Femur (tissue), 1 donor: Measurements from ENCODE around the gene DNM3.
A peak's percentile ranks its signal among the peaks of the same experiment; 100 is the strongest.

ENCODE experiments used
- DNase-seq: peaks from one replicate; pipeline ENCODE4 v3.0.0-alpha.2; 2017

Gene DNM3

DNA sequence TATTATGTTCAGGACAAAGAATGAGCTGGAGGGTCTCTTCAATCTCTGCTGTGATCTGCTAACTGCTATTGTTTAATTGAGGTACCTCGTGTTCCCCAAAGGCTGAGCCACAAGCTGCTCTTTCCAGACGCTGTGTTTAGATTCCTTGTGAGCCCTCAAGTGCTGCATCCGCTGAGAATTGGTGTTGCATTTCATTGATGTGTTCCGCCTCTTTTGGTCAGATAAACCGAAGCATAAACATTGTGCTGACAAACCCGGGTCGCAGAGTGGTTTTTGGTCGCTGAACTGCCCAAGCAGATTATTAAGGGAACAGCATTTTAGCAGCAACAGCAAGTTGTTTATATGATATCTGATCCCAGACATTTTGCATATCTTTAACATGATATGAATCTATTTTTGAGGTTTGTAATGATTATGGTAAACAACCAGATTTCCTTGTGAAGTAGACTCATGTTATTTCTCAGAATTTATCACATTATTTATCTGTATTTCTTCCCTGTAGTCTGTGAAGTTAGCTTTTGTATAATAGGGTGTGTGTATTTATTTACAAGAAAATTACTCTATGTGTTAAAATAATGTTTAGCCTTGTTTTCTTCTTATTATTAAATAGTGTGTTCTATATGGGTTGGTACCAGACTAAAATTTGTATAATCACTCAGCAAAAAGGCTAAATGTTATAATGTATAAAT, 362.0 kb downstream of the DNM3 start:
- peak; percentile 47 for DNase-seq

DNA sequence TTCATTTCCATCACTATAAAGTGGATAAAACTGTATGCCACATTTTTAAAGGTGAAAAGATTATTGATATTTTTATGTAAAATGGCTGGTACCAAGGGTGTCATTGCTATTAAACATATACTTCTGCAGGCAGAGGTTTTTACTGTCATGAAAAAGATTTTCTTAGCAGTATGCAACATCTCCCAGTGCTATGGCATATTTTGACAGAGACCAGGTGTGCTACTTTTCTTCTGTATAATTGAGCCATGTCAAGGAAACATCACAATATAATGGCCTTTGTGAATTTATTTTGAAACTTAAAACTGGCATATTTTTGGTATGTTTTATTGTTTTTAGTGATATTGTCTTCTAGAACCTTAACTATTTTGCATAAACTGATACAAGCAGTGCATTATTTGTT, 362.6 kb downstream of the DNM3 start:
- DNase-seq, result no peak

DNA sequence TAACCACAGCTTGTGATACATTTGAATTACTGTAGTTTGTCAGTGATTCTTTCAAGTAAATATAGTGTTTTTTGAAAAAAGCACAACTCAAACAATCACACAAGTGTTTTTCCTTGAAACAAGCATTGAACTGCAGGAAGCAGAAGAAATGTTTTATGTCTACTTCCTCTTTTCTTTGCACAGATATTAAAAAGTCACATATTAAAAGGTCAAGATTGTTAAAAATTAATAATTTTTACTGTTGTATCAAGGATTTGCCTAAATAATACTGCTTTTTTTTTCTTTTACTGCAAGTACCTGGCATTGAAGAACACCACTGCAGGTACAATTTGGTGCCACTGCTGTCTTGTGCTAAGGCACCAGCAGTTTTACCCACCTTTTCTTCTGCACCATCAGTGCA, 365.0 kb downstream of the DNM3 start:
- DNase-seq, result no peak

DNA sequence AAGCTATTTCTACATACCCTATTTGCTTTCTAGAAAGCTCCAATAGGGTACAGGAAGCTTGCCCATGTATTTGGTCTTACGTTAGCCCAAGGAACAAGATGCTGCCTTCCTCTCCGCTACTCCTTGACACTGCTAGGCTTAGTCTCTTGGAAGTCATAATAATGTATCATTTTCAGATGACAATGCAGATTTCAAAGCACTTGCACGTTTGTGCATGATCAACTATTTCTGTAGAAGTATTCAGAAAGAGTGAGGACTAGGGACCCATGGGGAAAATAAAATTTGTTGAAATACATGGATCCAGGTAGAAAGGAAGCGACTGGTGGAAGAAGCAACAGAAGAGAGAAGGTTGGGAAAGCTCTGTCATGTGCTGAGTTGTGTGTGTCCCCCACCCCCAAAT, 367.3 kb downstream of the DNM3 start:
- DNase-seq, result no peak

DNA sequence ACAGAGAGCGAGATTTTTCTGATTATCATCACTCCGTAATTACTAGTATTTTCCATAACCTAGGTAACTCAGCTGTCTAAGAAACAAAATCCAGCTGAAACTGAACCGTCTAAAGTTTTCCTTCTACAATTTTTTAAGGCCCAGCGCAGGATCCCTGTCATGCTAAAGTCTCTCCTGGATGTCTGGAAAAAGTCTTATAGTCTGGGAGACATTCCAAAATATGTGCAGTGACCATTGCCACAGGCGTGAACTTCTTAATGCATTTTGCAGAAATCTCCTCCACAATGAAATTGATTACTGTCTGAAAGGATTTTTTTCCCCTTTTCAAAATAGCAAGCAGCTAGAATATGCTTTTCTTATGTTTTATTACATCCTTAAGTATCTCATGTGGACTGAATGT, 369.9 kb downstream of the DNM3 start:
- DNase-seq, result peak; percentile 59

DNA sequence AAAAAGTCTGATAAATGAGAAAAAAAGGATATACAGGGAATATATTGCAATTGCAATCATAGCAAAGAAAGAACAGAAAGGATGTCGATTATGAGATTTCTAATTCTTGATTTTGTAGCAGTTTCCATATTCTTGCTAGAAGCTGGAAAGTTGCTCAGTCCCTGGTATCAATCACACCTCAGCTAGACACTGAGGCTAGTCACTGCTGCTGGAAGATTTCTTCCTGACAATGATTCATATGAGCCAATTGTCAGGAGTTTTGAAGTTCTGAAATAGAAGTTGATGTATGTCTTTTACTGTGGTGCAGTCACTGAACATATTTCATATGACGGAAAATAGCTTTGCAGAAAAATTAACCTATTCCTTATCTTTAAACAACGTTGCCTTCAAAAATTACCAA, 370.8 kb downstream of the DNM3 start:
- no peak for DNase-seq

DNA sequence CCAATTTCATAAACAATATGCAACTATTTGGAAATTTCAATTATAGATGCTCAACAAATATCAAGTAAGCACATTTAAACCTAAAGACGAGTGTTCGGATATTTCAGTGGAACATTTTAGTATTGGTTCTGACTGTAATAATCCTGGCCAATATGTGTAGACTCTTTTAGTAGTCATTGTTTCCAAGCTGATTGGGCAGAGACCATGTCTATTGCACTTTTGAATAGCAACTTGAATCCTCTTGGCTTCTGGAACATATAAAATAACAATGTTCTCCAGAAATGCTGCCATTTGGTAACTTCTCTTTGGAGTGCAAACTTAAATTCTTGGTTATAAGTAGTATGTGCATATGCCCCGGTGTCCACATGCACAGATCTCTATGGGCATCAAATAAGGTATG, 373.7 kb downstream of the DNM3 start:
- no peak for DNase-seq

DNA sequence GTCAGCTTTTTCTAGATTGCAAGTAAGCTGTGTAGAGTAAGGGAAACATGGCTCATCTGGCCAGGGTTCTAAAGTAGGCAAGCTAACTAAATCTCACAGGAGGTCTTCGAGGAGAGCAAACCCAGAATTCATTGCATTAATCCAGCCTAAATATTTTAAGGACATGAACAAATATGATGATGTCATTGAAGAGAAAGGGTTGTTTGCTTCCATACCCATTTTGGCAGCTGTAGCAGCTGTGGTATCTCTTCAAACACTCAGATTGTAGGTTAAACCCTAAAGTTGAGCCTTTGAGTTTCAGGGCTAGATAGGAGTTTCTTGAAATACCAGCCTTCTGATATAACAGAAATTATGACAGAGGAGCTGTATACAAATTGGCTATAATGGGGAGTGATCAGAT, 378.7 kb downstream of the DNM3 start:
- no peak for DNase-seq

DNA sequence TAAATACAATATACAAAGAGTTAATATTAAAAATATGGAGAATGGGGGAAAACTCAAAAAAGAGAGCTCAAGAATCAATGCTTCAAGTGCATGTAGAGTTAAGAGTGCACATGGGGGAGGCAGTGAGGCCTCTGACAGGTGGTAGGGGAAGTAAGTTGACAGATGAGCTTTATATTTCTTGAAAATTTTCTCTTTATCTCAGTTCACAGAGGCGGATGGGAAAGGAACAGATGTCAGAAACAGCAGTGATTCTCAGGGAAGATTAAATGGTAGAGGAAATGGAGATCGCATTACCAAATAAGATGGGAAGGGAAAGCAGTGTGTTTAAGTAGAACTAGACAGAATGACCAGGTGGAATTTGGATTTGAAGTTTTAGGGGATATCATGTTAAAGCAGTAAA, 379.1 kb downstream of the DNM3 start:
- no peak for DNase-seq

DNA sequence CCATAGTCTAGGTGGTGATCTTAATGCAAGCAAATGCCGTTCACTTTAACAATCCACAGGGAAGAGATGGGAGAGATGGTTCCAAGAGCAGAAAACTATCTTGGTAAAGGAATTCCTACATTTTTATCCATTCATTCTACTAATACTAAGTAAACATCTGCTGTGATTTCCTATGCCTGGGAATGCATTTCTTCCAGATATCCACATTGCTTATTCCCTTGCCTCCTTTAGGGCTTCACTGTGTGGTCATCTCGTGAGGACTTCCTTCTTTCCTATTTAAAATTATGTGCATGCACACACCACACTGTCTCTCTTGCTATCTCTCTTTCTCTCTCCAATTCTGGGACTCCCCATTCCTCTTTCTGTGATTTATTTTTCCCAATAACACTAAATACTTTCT, 380.1 kb downstream of the DNM3 start:
- DNase-seq, result no peak

DNA sequence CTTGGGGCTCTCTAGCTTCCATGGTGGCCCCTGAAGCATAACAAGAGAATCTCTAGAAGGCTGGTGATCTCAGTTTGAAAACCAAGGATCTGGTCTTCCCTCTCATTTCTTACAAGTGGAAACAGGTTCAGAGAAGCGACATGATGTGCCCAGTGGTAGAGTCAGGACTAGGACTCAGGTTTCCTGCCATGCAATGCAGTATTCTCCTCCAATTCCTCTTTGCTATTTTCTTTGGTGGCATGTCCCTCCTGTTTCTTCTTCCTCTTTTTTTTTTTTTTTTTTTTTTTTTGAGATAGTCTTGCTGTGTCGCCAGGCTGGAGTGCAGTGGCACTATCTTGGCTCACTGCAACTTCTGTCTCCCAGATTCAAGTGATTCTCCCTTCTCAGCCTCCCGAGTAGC, 383.6 kb downstream of the DNM3 start:
- no peak for DNase-seq

DNA sequence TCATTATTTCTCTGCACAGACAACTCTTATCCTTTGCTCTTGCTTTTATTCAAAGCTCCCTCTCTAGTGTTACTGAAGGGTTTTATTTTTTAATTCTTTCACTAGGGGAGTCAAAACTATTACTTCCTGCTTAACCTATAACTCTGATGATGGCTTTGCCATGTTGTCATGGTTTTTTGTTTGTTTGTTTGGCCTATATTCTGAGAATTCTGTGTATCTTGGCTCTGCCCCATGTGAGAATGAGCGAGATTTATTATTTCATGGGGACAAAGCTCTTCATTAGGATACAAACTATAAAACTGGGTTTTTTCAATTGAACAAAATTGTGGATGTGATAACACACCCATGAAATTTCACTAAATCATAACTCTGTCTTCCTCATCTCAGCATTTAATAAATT, 388.6 kb downstream of the DNM3 start:
- no peak for DNase-seq

DNA sequence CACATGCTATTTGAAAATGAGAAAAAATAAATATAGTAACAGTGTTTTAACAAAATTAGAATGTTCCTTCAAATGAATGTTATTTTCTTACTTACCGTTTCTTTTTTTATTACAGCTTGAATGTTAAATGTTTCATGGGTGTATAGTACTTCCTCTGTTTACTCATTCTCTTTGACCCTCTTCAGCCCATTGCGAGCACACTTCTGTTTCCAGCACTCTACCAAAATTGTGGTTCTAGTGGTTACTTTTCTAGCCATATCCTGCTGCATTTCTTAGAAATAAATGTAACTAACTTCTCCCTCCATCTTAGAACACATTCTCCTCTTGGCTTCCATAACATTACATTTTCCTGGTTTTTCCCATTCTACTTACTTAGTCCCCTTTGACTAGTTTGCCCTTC, 389.2 kb downstream of the DNM3 start:
- no peak for DNase-seq

DNA sequence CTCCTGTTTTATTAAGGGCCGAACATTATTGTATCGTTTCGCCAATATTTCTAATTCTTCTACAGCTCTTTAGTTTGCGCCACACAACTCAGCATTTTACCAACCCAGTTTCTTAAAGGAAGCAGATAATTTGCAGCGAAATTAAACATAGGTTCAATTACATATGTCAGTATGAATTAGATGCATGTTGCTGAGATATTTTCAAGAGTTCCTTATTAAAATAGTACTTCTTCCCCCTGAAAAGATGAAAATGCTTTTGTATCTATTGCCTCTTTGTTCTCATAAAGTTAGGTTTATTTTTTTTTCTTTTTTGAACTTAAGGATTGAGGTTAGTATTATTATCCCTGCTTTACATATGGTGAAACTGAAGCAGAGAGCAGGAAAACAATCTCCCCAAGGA, 395.7 kb downstream of the DNM3 start:
- DNase-seq, result no peak

DNA sequence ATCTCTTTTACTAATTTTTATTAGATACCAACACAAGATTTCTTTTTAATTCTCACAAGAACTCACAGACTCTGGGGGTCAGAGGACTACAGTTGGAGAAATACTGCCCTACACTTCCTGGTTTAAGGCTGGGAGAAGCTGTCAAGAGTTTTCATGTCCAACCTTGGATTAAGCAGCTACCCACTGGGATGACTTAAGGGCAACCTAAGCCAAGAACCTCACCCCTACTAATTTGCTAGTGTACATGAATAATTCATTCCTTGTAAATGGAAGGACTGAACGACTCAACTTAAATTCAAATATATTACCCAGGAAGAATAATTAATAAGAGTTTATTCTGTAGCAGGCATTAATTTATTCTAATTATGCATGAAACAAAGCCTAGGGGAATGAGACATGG, 396.9 kb downstream of the DNM3 start:
- no peak for DNase-seq

DNA sequence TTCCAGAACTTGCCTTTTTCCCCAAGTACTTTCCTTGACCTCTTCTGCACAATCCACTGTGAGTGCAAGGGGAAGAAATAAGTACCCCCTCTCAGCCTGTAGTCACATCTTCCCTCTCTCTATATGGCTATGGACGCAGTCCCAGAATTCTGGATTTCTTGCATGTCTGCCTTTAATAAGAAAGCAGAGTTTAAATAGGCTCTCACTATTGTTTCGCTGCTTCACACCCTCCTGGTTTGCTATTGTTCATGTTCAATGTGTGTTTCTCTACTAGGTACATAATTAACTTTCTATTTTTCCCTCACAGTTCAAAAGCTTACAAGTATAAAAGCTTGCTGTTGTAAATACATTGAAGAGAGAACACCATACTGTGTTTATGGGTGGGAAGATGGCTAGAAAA, 397.7 kb downstream of the DNM3 start:
- no peak for DNase-seq

DNA sequence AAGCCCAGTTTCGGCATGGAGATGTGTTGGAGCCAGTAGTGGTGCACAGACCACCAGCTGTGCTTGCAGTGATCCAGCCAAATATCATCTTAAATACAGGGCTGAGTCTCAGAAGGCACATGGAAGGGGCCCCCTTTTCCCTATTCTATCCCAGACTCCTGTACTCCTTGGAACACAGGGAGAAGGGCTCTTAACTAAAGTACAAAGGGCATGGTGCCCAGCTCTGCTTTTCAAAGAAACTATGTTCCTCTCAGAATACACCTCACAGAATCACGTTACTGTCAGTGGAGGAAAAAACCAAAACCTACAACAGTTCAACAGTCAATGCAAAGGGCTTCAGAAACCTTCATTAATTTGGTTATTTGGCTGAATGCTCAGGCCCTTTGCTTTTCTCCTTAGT, 398.6 kb downstream of the DNM3 start:
- DNase-seq, result peak; percentile 49

DNA sequence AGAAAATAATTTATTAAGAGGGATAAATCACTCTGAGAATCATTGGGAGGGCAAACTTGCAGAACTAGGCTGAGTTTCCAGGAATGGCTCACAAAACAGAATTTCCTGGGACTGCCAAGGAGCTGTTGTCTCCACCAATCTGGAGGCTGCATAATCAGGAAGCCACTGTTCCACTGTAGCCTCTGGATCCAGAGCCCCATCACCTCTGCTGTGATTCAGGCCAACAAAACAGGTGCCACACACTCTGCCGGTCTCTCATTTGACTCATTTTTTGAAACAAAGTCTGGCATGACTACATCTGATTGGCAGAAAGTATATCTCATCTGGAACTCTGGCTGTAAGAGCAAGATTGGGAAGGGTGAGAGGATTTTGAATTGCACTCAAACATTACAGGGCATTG, 400.2 kb downstream of the DNM3 start:
- DNase-seq, result no peak

DNA sequence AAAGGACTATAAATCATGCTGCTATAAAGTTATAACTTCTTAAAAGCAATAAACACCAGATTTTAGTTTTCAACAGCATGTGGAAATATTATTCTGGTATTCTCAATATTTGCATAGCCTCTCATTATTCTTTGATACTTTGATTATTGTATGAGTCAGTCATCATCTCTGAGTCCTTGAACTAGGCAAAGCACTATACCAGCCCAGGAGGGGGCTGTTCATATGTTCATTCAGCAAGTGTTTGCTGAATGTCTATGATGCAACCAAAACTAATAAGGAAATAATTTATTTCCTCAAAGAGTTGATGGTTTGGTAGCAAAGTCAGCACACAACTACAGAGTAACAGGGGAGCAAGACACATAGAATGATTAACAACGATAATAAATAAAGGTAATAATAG, 403.6 kb downstream of the DNM3 start:
- no peak for DNase-seq

DNA sequence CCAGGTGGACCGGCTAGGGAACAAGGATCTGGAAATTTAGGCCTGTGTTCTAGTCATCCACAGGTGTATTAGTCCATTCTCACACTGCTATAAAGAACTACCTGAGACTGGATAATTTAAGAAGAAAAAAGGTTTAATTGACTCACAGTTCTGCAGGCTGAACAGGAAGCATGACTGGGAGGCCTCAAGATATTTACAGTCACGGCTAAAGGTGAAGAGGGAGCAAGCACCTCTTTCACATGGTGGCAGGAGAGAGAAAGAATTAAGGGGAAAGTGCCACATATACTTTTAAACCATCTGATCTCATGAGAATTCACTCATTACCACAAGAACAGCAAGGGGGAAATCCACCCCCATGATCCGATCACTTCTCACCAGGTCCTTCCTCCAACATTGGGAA, 404.5 kb downstream of the DNM3 start:
- no peak for DNase-seq

DNA sequence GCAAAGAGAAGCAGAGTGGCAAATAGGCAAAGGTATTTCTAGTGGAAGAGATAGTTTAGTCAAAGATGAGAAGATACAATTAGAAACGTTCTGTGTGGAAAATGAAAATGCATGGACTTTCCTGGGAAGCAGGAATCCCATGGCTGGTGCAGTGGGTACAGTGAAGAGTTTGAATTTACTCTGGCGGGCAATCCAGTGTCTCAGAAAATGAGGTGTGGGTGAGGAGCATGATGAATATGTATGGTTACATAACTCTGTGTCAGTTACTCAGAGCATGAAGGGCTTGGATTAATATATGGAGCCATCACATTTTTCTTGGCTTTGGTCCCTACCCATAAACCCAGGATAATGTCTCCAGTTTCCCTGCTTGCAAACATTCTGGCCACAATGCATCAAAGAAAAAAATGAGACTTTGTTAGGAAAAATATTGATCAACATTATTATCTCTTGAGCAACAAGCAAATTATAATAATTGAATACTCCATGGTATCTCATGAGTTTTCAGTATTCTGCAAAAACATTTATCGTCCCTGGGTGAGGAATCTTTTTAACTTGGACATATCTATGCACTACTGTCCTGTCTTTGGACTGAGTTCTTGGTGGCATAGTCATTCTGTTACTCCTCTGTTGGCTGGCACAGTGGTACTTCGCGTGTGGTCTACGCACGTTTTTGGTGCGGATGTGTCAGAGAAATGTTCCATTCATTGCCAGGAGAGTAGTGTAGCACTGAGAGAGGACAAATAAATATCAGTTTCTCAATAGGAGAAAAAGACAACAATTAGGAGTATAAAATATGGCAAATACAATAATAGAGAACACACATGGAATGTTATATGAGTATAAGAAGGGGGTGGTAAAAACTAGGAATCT, 405.5 kb downstream of the DNM3 start:
- DNase-seq, result no peak

DNA sequence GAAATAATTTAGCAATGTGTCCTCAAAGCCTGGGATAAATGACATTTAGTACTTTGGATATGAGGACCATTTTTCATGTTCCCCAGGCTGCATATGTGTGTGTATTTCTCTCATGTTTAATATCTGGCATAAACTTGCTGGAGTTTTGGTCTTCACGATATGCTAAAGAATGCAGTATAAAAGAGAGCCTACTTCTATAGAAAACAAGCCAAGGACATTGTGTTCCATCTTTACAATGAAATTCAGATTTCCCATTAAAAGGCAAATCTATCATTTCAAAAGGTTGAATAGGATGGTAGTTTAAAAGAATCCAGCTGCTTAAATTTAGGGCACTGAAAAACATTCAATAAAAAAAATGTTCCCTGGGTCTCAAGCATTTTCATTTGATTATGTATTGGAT, 410.2 kb downstream of the DNM3 start:
- no peak for DNase-seq

DNA sequence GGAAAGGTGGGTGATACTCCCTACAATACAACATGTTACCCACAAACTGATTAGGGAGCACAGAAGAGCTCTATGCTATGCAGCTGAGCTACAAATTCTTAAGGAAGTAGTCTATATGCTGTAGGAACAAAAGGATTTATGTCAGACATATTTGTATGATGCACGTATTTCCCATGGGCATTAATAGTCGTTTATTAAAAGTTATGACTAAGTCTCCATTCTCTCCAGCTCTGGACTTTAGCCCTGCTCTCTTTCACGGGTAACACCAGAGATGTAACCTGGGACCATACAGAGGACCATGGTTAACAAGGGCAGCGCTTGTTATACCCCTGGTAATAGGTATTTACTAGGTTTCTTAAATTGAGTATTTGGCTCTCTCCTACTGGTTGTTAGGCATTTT, 411.0 kb downstream of the DNM3 start:
- no peak for DNase-seq

DNA sequence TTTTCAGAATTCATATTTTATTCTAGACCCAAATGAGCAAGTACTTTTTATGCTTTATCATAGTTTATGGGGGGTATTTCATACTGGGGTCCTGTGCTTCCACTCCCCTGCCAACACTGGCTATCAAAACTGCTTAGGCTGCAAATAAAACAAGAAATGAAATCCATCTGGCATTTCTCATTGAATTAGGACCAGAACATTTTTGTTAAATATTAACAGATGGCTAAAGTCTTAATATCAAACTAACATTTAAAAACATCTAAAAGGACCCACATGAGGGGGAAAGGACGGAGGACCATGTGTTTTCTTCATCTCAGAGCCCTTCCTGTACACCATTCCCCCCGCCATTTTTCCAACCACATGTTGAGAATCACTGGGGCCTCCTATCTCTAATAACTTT, 411.7 kb downstream of the DNM3 start:
- no peak for DNase-seq
